GM10847 (cell line): ENCODE measurements around the gene MXRA8.

Source experiments
- POLR2A ChIP-seq: IDR thresholded peaks from 2 replicates; pipeline ENCODE4 v1.6.1; 2011; ENCODE audit not compliant: insufficient read length; ENCODE audit errors: extremely low read depth

MXRA8 gene

GRCh38 chr1:1327291-1327690, 31.1 kb downstream of the MXRA8 start:
- TF ChIP-seq POLR2A = no peak

GRCh38 chr1:1326075-1326605, 32.2 kb downstream of the MXRA8 start:
- no peak for TF ChIP-seq POLR2A

- no peak for TF ChIP-seq POLR2A
Observed at GRCh38 chr1:1325288-1326074, 32.9 kb downstream of the MXRA8 start.

GRCh38 chr1:1324524-1325287, 33.6 kb downstream of the MXRA8 start, which contains the start of the genes CPTP and INTS11:
Gene CPTP, plus strand, starts transcription at chr1:1324802. Its CDS starts 2,109 bp downstream, at chr1:1326911.
Gene INTS11, minus strand, starts transcription at chr1:1324660. Its CDS starts 52 bp downstream, at chr1:1324608.
- TF ChIP-seq POLR2A = peak; percentile 86

- TF ChIP-seq POLR2A = no peak
Observed at GRCh38 chr1:1324084-1324523, 34.3 kb downstream of the MXRA8 start.

GRCh38 chr1:1322952-1323351, 35.4 kb downstream of the MXRA8 start:
- TF ChIP-seq POLR2A = no peak

GRCh38 chr1:1322418-1322817, 35.9 kb downstream of the MXRA8 start:
- no peak for TF ChIP-seq POLR2A

GRCh38 chr1:1321477-1321876, 36.9 kb downstream of the MXRA8 start:
- TF ChIP-seq POLR2A = no peak

- TF ChIP-seq POLR2A = no peak
Observed at GRCh38 chr1:1320666-1321448, 37.5 kb downstream of the MXRA8 start.

- TF ChIP-seq POLR2A = no peak
Observed at GRCh38 chr1:1319646-1319941, 38.8 kb downstream of the MXRA8 start.

- TF ChIP-seq POLR2A = no peak
Observed at GRCh38 chr1:1318777-1319645, 39.3 kb downstream of the MXRA8 start.

- no peak for TF ChIP-seq POLR2A
Observed at GRCh38 chr1:1318131-1318652, 40.2 kb downstream of the MXRA8 start.

GRCh38 chr1:1317420-1317819, 40.9 kb downstream of the MXRA8 start:
- no peak for TF ChIP-seq POLR2A

GRCh38 chr1:1315435-1315954, 42.9 kb downstream of the MXRA8 start:
- TF ChIP-seq POLR2A = no peak
